NCI-H774 (cell line): ENCODE data around the gene IFT20.
"Not testable (repeated sequence)": the region's sequence is repeated elsewhere in the genome, so short reads cannot be mapped to it uniquely, and the experiment has no call there.

Experiments used
- DNase-seq: peaks from one replicate; lab custom pipeline; 2025; lab: John Stamatoyannopoulos, UW

Gene IFT20

DNA sequence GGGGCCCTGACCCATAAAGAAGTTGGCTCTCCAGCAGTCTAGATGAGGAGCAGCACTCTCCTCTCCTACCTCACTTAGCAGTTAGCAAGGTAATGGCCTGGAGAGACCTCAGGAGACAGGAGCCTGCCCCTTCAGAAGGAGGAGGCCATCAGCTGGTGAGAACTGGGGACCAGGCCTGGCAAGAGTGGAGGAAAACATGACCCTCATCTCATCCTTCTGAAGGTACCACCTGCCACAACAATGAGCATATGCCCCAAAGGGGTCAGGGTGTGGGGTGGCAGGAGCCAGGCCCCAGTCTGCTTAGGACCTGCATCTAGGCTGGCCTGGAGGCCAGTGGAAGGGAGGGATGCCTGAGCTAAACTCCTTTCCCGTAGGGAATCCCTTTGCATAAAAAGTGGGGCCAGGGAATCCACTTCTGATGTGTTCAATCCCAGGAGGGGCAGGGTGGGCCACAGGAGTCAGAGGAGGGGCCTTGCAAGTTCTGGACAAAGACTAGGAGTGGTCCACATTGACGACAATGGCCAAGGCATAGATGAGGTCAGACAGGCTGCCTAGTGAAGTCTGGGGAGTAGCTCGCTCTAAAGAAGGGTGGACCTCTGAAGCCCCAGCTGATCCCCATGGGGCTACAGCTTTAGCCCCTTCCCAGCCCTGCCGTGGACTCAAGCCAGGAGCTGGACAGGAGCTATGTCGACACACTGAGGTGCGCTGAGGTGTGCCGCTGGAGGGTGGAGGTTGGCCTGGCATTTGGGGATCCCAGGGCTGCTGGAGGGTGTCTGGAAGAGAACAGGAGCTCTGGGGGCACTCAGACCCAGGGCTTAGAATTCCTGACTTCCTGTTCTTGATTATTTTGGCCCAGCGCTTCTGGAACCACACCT lies 28.7 kb upstream of the IFT20 start:
- DNase-seq: no peak

- no peak for DNase-seq
These were observed 27.9 kb upstream of the IFT20 start for GRCh38 chr17:28363186-28363585.

- no peak for DNase-seq
These were observed 22.6 kb upstream of the IFT20 start for GRCh38 chr17:28357901-28358197.

DNA sequence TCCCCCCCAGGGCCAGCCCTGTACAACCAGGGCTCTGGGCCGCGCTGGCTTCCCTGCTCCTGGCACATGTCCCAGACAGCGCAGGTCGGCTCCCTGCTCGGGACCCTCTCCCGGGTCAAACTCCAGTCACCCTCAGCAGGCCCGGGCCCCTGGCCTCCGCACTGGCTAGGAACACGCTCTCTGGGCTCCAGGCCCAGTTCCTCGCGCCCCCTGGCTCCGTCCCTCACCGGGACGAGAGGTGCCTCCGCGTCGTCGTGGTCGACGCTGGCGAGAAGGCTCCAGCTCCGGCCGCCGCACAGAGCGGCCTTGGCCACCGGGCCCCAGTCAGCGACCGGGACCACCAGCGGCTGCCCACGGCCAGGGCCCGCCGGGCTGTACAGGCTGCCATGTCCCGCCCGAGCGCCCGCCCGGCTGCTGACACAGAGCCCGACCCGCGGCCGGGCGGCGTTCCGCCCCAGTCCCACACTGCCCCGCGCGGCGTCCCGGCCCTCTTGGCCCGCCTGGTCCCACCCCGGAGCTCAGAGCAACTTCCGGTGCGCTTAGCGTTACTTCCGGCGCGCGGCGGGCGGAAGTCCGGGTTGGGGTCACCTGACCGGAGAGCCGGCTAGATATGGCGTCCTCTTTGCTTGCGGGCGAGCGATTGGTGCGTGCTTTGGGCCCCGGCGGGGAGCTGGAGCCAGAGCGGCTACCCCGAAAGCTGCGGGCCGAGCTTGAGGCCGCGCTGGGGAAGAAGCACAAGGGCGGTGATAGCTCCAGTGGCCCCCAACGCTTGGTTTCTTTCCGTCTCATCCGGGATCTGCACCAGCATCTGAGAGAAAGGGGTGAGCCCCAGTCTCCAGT lies 22.0 kb upstream of the IFT20 start, which contains the start of gene POLDIP2:
Gene POLDIP2 (minus strand): TSS at position 467 of the 840 bp plus-strand sequence. CDS start 79 bp downstream, at position 388.
- peak; percentile 97 for DNase-seq

DNA sequence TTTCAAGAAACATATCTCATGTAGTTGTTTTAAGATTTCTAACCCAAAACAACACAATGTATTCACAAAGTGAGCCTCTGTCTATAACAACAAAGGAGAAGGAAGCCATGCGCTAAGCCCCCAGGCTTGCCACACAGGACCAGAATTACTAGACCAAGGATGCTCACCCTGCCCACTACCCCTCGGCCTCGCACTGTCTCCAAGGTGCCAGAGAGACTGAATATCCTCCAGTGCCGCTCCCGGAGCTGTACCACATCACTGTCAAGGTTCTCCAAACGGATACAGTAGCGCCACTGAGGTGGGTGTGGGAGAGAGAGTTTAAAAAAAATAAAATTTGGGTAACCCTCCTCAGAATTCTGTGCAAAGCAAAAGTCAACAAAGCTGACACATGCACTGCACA lies 15.0 kb upstream of the IFT20 start:
- no peak for DNase-seq

GRCh38 chr17:28348979-28349378 lies 13.7 kb upstream of the IFT20 start:
- no peak for DNase-seq

DNA sequence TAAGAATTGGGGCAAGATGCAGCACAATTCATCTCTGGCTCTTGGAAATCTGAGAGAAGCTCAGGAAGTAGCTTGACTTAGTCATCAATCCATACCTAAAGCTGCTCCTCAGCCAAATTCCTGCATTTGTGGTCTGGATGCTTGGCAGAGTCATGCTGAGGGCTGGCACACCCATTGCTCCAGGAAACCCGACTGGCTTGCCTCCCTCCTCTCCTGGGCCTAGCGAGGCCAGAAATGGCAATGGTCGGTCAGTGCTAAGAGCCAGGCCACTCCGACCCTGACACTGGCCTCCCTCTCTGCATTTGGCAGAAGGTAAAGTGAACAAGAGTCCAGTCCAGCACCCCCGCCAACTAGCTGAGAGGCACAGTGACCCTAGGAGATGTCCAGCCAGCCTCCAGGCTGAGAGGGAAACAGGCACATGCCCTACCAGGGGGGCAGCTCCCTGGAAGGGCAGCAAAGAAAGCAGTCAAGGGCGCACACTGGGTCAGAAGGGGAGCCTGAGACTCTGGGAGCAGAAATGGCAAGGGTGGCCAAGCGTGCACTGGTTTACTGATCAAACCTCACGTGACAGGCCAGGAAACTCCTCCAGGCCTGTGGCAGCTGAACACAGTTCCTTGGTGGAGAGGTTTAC lies 12.1 kb upstream of the IFT20 start:
- no peak for DNase-seq

DNA sequence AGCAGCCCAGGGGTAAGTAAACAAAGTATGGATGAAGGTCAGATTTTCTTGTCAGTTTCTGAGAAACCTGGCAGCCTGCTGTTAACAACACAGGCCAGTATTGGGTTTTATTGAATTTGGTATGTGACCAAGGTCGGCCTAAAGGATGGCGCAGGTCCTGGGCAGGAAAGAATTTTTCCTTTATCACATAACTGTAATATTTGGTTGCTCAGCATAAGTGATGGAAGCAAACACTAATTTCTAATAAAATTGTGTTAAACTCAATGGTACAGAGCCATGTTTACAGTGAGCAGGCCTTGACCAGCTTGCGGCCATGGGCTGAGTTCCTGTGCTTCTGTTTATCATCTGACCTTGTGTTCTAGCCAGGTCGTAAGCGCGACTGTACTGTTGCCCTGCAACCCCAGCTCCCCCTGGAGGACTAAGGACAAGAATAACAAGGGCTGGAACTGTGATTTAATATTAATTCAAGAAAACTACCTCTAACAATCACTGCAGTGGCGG lies 11.5 kb upstream of the IFT20 start:
- no peak for DNase-seq

DNA sequence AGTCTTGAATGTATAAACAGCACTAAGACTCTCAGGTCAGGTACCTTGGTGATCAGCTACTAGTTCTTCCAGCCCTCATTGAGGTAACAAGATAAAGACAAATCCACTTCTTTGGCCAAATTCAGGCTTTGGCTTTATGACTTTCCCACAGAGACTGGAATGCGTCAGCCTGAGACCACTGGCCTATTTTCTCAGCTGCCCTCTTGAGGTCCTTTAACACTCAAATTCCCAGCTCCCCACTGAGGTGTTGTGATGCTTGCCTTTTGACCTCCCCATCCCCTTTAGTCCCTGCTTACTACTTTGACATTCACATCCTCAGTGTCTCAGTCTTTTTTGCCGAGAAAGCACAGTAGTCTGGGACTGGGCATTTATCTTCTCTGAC lies 10.9 kb upstream of the IFT20 start:
- DNase-seq: no peak

GRCh38 chr17:28345419-28346198 lies 10.3 kb upstream of the IFT20 start:
- DNase-seq: no peak

GRCh38 chr17:28344435-28344901 lies 9.2 kb upstream of the IFT20 start:
- no peak for DNase-seq

DNA sequence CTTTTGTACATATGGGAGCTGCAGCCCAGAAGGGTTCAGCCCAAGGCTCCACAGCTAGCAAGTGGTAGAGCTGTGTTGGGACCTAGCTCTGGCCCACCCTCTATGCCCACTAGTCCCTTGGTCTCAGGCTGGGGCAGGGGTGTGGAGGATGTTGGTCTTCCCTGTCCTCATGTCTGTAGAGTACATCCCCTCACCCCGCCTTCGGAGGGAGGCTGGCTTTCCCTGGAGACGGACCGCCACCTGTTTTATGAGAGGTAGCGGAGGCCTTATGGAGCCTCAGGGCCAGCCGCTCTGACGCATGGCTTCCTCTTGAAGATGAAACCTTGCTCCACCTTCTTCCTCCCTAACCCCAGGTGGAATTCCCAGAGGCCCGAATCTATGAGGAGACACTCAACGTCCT lies 8.7 kb upstream of the IFT20 start:
- no peak for DNase-seq

DNA sequence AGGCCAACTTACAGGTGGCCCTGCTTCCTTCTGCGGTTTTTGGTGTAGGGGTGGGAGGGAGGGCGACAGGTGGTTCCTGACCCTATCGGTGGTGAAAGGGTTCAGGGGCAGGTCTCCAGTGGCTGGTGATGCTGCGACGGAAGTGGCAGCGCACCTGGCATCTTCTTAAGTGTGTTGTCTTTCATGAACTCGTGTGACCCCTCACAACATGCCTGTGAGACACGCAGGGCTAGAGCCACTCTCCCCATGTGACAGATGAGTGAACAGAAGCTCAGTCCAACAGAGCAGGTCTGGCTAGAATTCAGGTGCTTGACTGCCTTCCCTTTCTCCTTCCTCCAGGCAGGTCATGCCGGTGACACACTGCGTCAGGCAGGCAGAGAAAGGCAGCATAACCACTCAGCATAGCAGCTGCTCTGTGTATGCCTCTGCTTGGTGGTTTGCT lies 8.2 kb upstream of the IFT20 start:
- DNase-seq: no peak

GRCh38 chr17:28342313-28342712 lies 7.0 kb upstream of the IFT20 start:
- DNase-seq: no peak

DNA sequence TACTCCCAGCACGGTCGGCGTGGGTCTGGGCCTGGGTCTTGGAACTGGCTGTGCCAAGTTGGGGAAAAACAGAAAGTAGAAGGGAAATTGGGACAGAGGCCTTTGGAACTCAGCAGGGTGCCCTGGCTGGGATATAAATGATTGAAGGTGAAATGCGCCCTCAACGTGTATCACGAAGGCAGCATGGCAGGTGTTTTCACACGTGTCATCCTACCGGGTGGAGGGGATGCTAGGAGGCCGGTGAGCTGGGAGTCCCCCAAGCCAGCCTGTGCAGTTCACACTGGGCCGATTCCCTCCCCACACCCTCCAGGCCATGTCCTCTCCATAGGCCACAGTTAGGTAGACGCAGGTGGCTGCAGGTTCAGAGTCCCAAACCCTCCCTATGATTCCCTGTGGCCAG lies 6.2 kb upstream of the IFT20 start:
- DNase-seq: no peak

DNA sequence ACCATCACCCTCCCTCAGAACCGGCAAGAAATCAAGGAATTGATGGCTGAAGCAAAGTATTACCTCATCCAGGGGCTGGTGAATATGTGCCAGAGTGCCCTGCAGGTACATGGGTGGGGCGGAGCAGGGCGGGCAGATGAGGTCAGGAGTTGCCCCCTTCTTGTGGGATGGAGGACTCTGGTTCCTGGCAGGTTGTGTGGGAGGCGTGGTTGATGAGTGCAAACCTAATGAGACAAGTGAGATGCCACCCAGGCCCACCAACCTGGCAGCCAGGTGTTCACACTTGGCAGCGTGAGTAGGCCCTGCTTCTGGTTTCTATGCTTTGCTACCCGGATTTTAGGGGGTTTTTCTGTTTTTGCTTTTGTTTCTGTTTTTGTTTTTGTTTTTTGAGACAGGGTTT lies 5.1 kb upstream of the IFT20 start:
- no peak for DNase-seq

GRCh38 chr17:28339431-28339830 lies 4.2 kb upstream of the IFT20 start:
- no peak for DNase-seq

GRCh38 chr17:28338769-28339212 lies 3.5 kb upstream of the IFT20 start:
- not testable (repeated sequence) for DNase-seq

DNA sequence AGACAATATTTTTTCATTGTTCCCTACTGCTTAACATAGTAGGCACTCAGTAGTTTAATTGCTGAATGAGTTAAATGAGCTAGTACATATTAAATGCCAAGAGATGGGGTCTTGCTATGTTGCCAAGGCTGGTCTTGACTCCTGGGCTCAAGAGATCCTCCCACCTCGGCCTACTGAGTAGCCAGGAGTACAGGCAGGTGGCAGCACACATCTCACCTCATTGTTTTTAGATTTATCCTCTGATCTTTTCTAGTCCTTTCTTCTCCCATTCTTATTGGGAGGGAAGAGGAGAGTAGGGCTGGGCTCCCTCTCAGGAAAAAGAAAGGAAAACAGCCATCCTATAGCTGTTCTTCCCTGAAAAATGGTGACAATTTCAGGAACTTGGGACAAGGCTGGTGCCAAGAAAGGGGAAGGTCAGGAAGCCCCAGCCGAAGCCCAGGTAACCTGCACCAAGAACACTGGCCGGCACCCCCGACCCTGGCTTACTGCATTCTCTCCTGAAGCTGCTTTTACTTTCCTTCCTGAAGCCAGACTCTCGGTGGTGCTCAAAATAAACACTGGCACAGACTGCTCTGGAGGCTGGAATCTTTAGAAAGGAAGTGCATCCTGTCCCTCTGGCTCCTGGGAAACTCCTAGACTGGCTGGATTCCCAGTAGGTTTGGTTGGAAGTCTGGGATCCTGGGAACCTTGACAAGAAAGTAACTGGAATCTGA lies 2.9 kb upstream of the IFT20 start:
- no peak for DNase-seq

GRCh38 chr17:28335959-28336871 lies 943 bp upstream of the IFT20 start:
- peak; percentile 55 for DNase-seq
